GM12878 (cell line): ENCODE data around the gene SNAPIN. TPM values are rescaled to one million over a fixed set of nuclear protein-coding genes. Genes with fewer than 3 reads are reported as not detected.

Source experiments
- CBFB ChIP-seq: IDR thresholded peaks from 2 replicates; pipeline ENCODE4 v1.6.1; 2016; ENCODE audit warnings: antibody characterized with exemption, low read depth
- CHD1 ChIP-seq: IDR thresholded peaks from 2 replicates; pipeline ENCODE4 v1.6.1; 2012; ENCODE audit warnings: low read depth, low read length, improper control_type of control experiment
- EED ChIP-seq: sonication (generic); IDR thresholded peaks from 2 replicates; pipeline ENCODE4 v1.6.1; 2016; ENCODE audit warnings: antibody characterized with exemption, low read depth
- FOXM1 ChIP-seq: IDR thresholded peaks from 2 replicates; pipeline ENCODE4 v1.6.1; 2012; ENCODE audit warnings: low read depth, mild to moderate bottlenecking, inconsistent platforms, low read length, moderate library complexity
- IRF4 ChIP-seq: IDR thresholded peaks from 2 replicates; pipeline ENCODE4 v1.6.1; 2011; ENCODE audit warnings: low read depth, low read length
- MYC ChIP-seq: IDR thresholded peaks from 2 replicates; pipeline ENCODE4 v1.6.1; 2011; ENCODE audit warnings: mild to moderate bottlenecking, low read length, moderate library complexity, inconsistent platforms; ENCODE audit not compliant: insufficient read depth, insufficient replicate concordance, insufficient read length, severe bottlenecking
- PML ChIP-seq: IDR thresholded peaks from 2 replicates; pipeline ENCODE4 v1.6.1; 2012; ENCODE audit warnings: low read length, inconsistent platforms
- RAD21 ChIP-seq: IDR thresholded peaks from 2 replicates; pipeline ENCODE4 v1.6.1; 2011; ENCODE audit warnings: mild to moderate bottlenecking, low read depth, low read length, moderate library complexity; ENCODE audit not compliant: insufficient read depth
- RB1 ChIP-seq: fragments of 450-650 bp; formaldehyde crosslinking; IDR thresholded peaks from 2 replicates; pipeline ENCODE4 v1.6.1; 2017; ENCODE audit warnings: mild to moderate bottlenecking, borderline replicate concordance
- RFX5 ChIP-seq: IDR thresholded peaks from 2 replicates; pipeline ENCODE4 v1.6.1; 2011; ENCODE audit warnings: low read depth, low read length, improper control_type of control experiment
- SRF ChIP-seq, 2 experiments: IDR thresholded peaks; 2 replicates each; pipeline ENCODE4 v1.6.1; 2011; ENCODE audit warnings: low read depth in 2 of 2, low read length in 2 of 2, mild to moderate bottlenecking in 1 of 2, moderate library complexity in 1 of 2
- ZNF24 ChIP-seq: fragments of 450-650 bp; IDR thresholded peaks from 2 replicates; pipeline ENCODE4 v1.6.1; 2017; ENCODE audit warnings: antibody characterized with exemption, mild to moderate bottlenecking
- polyA plus RNA-seq, 11 experiments: library from polyadenylated mRNA; depleted of rRNA in 4 of 11; unstranded in 6 of 11; stranded (reverse) in 5 of 11; fragments of >200 nt; fragmentation: Nextera tagmentation in 4 of 11; fragmentation: Illumina TruSeq in 1 of 11; extraction: Ambion mirVana in 4 of 11; extraction: Trizol in 1 of 11; gene quantifications; 1 replicate in 1 of 11; 2 replicates in 10 of 11; pipeline versions ENCODE4 v1.2.1 to v1.2.3, GENCODE V29; 2011 to 2016; ENCODE audit warnings: inconsistent platforms in 2 of 11, missing spikeins in 2 of 11, low read depth in 1 of 11
- total RNA-seq, 4 experiments: library from RNA; depleted of rRNA in 3 of 4; stranded (reverse); fragments of >200 nt in 3 of 4; fragmentation: Illumina TruSeq in 1 of 4; extraction: Trizol in 1 of 4; gene quantifications; 2 replicates each; pipeline versions ENCODE4 v1.2.1 to v1.2.3, GENCODE V29; 2013 to 2021
- TF ChIP-seq, protein P1 (sequence below), 3 experiments: IDR thresholded peaks in 2 of 3; conservative IDR thresholded peaks in 1 of 3; 2 replicates each; pipeline ENCODE4 v1.5.1; 2011; ENCODE audit warnings: low read depth in 3 of 3, low read length in 3 of 3, mild to moderate bottlenecking in 3 of 3, control low read depth in 2 of 3, moderate library complexity in 2 of 3, inconsistent platforms in 1 of 3, mixed read lengths in 1 of 3; ENCODE audit not compliant: control insufficient read depth in 2 of 3, insufficient read depth in 1 of 3; ENCODE audit errors: extremely low read depth in 1 of 3
- TF ChIP-seq, protein P2 (sequence below): IDR thresholded peaks from 2 replicates; pipeline ENCODE4 v1.6.1; 2011; ENCODE audit warnings: low read depth, mild to moderate bottlenecking, low read length, moderate library complexity, borderline replicate concordance; ENCODE audit errors: extremely low read depth
- TF ChIP-seq, protein P3 (sequence below): IDR thresholded peaks from 2 replicates; pipeline ENCODE4 v1.6.1; 2011; ENCODE audit warnings: mild to moderate bottlenecking, low read depth, low read length, moderate library complexity; ENCODE audit not compliant: insufficient replicate concordance
- TF ChIP-seq, protein P4 (sequence below): fragments of 450-650 bp; IDR thresholded peaks from 2 replicates; pipeline ENCODE4 v1.6.1; 2017; ENCODE audit warnings: low read depth, mild to moderate bottlenecking, moderate library complexity
- TF ChIP-seq, protein P5 (sequence below): fragments of 450-650 bp; conservative IDR thresholded peaks from 2 replicates; pipeline ENCODE4 v1.6.1; 2017; ENCODE audit warnings: mild to moderate bottlenecking, moderate library complexity
- TF ChIP-seq, protein P6 (sequence below): fragments of 450-650 bp; IDR thresholded peaks from 2 replicates; pipeline ENCODE4 v1.6.1; 2018; ENCODE audit warnings: mild to moderate bottlenecking, low read depth, moderate library complexity; ENCODE audit not compliant: partially characterized antibody

The SNAPIN gene
- total and polyA plus RNA-seq, 10 of the 15 experiments (the other 5 are each of a cell fraction or from before 2014, with no cell fraction given): 12.4 to 78.1 (median 38.6) TPM

DNA sequence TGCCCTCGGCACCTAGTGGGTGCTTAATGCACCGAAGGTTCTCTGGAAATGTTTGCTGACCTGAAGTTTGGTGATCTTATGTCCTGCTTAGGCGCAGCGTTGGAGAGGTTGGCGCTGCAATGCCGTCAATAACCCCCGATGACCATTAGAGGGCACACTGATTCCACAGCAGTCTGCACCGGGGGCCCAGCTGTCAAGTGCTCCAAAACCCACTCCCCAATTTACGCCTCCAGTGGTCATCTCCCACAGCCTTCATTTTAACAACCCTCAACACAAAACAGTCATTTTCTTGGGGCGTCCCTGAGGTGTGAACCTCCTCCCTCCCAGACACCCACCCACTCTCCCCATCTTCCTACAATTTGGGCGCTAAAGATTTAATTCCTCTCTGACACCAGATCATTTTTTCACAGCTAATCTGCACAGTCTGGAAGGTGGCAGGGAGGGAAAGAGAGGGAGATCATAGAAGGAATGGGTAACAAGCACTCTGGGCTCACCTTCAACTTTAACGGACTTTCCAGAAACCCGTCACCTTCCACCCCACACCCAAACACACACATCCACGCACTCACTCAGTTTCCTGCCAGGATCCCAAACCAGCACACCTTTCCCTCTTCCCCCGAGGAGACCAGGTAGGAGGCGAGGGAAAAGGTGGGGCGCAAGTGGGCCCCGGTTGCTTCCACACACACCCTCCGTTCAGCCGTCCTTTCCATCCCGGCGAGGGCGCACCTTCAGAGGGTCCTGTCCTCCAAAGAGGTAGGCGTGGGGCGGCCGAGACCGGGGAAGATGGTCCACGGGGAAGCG lies 19.4 kb downstream of the SNAPIN start (continued):
- TF ChIP-seq, protein P1, sequence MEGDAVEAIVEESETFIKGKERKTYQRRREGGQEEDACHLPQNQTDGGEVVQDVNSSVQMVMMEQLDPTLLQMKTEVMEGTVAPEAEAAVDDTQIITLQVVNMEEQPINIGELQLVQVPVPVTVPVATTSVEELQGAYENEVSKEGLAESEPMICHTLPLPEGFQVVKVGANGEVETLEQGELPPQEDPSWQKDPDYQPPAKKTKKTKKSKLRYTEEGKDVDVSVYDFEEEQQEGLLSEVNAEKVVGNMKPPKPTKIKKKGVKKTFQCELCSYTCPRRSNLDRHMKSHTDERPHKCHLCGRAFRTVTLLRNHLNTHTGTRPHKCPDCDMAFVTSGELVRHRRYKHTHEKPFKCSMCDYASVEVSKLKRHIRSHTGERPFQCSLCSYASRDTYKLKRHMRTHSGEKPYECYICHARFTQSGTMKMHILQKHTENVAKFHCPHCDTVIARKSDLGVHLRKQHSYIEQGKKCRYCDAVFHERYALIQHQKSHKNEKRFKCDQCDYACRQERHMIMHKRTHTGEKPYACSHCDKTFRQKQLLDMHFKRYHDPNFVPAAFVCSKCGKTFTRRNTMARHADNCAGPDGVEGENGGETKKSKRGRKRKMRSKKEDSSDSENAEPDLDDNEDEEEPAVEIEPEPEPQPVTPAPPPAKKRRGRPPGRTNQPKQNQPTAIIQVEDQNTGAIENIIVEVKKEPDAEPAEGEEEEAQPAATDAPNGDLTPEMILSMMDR (IDR thresholded peaks at IDR 0.05 in 2 of 3, conservative IDR thresholded peaks at IDR 0.05 in 1 of 3; ENCODE audit: control insufficient read depth in 2 of 3, extremely low read depth in 1 of 3, insufficient read depth in 1 of 3, low read depth in 3 of 3, low read length in 3 of 3): peak; percentile 94 to 95 (median 95)
- TF ChIP-seq, protein P2, sequence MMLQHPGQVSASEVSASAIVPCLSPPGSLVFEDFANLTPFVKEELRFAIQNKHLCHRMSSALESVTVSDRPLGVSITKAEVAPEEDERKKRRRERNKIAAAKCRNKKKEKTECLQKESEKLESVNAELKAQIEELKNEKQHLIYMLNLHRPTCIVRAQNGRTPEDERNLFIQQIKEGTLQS: no peak
- TF ChIP-seq FOXM1 (no peak), CHD1 (no peak), CBFB (no peak), EED (no peak), ZNF24 (no peak), SRF (IDR thresholded peaks at IDR 0.05; ENCODE audit: low read depth in 2 of 2, low read length in 2 of 2) (no peak), PML (no peak), RFX5 (no peak), RB1 (no peak), IRF4 (no peak), RAD21 (peak; percentile 90), MYC (no peak)
- TF ChIP-seq, protein P3, sequence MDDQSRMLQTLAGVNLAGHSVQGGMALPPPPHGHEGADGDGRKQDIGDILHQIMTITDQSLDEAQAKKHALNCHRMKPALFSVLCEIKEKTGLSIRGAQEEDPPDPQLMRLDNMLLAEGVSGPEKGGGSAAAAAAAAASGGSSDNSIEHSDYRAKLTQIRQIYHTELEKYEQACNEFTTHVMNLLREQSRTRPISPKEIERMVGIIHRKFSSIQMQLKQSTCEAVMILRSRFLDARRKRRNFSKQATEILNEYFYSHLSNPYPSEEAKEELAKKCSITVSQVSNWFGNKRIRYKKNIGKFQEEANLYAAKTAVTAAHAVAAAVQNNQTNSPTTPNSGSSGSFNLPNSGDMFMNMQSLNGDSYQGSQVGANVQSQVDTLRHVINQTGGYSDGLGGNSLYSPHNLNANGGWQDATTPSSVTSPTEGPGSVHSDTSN: no peak
- TF ChIP-seq, protein P4, sequence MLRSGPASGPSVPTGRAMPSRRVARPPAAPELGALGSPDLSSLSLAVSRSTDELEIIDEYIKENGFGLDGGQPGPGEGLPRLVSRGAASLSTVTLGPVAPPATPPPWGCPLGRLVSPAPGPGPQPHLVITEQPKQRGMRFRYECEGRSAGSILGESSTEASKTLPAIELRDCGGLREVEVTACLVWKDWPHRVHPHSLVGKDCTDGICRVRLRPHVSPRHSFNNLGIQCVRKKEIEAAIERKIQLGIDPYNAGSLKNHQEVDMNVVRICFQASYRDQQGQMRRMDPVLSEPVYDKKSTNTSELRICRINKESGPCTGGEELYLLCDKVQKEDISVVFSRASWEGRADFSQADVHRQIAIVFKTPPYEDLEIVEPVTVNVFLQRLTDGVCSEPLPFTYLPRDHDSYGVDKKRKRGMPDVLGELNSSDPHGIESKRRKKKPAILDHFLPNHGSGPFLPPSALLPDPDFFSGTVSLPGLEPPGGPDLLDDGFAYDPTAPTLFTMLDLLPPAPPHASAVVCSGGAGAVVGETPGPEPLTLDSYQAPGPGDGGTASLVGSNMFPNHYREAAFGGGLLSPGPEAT: no peak
- TF ChIP-seq, protein P5, sequence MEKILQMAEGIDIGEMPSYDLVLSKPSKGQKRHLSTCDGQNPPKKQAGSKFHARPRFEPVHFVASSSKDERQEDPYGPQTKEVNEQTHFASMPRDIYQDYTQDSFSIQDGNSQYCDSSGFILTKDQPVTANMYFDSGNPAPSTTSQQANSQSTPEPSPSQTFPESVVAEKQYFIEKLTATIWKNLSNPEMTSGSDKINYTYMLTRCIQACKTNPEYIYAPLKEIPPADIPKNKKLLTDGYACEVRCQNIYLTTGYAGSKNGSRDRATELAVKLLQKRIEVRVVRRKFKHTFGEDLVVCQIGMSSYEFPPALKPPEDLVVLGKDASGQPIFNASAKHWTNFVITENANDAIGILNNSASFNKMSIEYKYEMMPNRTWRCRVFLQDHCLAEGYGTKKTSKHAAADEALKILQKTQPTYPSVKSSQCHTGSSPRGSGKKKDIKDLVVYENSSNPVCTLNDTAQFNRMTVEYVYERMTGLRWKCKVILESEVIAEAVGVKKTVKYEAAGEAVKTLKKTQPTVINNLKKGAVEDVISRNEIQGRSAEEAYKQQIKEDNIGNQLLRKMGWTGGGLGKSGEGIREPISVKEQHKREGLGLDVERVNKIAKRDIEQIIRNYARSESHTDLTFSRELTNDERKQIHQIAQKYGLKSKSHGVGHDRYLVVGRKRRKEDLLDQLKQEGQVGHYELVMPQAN: no peak
- TF ChIP-seq, protein P6, sequence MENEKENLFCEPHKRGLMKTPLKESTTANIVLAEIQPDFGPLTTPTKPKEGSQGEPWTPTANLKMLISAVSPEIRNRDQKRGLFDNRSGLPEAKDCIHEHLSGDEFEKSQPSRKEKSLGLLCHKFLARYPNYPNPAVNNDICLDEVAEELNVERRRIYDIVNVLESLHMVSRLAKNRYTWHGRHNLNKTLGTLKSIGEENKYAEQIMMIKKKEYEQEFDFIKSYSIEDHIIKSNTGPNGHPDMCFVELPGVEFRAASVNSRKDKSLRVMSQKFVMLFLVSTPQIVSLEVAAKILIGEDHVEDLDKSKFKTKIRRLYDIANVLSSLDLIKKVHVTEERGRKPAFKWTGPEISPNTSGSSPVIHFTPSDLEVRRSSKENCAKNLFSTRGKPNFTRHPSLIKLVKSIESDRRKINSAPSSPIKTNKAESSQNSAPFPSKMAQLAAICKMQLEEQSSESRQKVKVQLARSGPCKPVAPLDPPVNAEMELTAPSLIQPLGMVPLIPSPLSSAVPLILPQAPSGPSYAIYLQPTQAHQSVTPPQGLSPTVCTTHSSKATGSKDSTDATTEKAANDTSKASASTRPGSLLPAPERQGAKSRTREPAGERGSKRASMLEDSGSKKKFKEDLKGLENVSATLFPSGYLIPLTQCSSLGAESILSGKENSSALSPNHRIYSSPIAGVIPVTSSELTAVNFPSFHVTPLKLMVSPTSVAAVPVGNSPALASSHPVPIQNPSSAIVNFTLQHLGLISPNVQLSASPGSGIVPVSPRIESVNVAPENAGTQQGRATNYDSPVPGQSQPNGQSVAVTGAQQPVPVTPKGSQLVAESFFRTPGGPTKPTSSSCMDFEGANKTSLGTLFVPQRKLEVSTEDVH: no peak
